ENCODE data around the gene TMEM109. TPM values are rescaled to one million over a fixed set of nuclear protein-coding genes. Genes with fewer than 3 reads are reported as not detected.

The TMEM109 gene
- total and polyA plus RNA-seq, 2 of the 8 experiments (the other 6 are each of a cell fraction or from before 2014, with no cell fraction given) = 27.3 to 30.3 TPM

DNA sequence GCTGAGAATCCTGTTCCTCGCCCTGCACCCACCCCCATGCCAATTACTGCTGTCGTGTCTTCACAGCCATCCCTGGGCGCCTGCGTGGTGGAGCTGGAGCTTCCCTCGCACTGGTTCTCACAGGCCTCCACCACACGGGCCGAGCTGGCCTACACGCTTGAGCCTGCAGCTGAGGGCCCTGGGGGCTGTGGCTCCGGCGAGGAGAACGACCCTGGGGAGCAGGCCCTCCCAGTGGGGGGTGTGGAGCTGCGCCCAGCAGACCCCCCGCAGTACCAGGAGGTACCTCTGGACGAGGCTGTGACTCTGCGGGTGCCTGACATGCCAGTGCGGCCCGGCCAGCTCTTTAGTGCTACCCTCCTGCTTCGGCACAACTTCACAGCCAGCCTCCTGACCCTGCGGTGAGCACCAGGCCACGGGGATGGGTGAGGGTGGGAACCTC is 14.6 kb downstream of the TMEM109 start:
- no peaks in the 10 kb centered on the region for H3K9me3 ChIP-seq (ENCODE audit: insufficient read depth in 2 of 2, low read depth in 1 of 2, low read length in 1 of 2)
- H3K27ac ChIP-seq (ENCODE audit: low read depth, low read length) = no peak overlapping the region
- H3K79me2 ChIP-seq (ENCODE audit: control insufficient read depth in 1 of 2, insufficient read depth in 2 of 2, low read length in 2 of 2) = no peaks in the 10 kb centered on the region
- no peak overlapping the region for H4K8ac ChIP-seq (ENCODE audit: extremely low read depth, insufficient read depth, low read length)
- H4K5ac ChIP-seq (ENCODE audit: insufficient read length, low read depth, low read length) = no peak overlapping the region
- no peak overlapping the region for H3K23ac ChIP-seq (ENCODE audit: insufficient read length)
- no peak overlapping the region for H3K14ac ChIP-seq (ENCODE audit: insufficient read length)
- no peak overlapping the region for H2BK120ac ChIP-seq (replicated peaks; ENCODE audit: low read depth, low read length)
- no peak overlapping the region for H3K4me2 ChIP-seq (ENCODE audit: insufficient read depth in 1 of 2, low read depth in 2 of 2, low read length in 2 of 2)
- H3K4me1 ChIP-seq (replicated peaks in 1 of 4; ENCODE audit: control insufficient read depth in 3 of 4, insufficient read depth in 4 of 4, low read length in 3 of 4) = peaks cover 5 to 14% (median 6%) of the 10 kb centered on the region in 4 experiments; a peak in 6 of 7 replicates
- no peak overlapping the region for H2BK12ac ChIP-seq (ENCODE audit: low read depth, low read length)
- H2AFZ ChIP-seq (ENCODE audit: low read length) = no peak overlapping the region
- CTCF ChIA-PET (ENCODE audit: partially characterized antibody) = interaction anchor here (0.9 to 1.9 kb wide), 3 partner anchors 10 to 97 kb away, joined by 3 to 9 read pairs (median 3); no protein-coding TSS in a partner anchor
- H3K18ac ChIP-seq (ENCODE audit: extremely low read depth, low read length) = no peak overlapping the region
- H3K9ac ChIP-seq (replicated peaks in 1 of 4; ENCODE audit: extremely low read depth in 1 of 4, low read depth in 3 of 4, low read length in 3 of 4) = no peak overlapping the region
- FAIRE-seq (no peak), DNase-seq (ENCODE audit: low read depth in 1 of 2, low spot score in 2 of 2) (no peak)
- H3K27me3 ChIP-seq (replicated peaks in 1 of 4; ENCODE audit: control insufficient read depth in 3 of 4, extremely low read depth in 1 of 4, insufficient read depth in 3 of 4, low read length in 3 of 4) = peaks cover 0 to 3% (median 0%) of the 10 kb centered on the region in 4 experiments; a peak in 1 of 7 replicates
- H2BK20ac ChIP-seq (ENCODE audit: low read length) = no peak overlapping the region
- H3K56ac ChIP-seq (replicated peaks; ENCODE audit: insufficient read length, low read depth, low read length) = no peak overlapping the region
- POLR2A ChIA-PET (ENCODE audit: partially characterized antibody) = interaction anchor here (1.4 kb wide), 2 partner anchors 12 to 17 kb away, joined by 3 to 4 read pairs; no protein-coding TSS in a partner anchor
- no peak overlapping the region for H2BK5ac ChIP-seq (ENCODE audit: low read depth, low read length)
- peaks cover 11% of the 10 kb centered on the region; the same call in 1 of the 2 replicates for H3K23me2 ChIP-seq (ENCODE audit: low read depth, low read length)
- H3K79me1 ChIP-seq (ENCODE audit: low read depth, low read length) = peaks cover 11% of the 10 kb centered on the region
- WGBS, 2 experiments (ENCODE audit: extremely low coverage in 1 of 2, insufficient coverage in 1 of 2, insufficient read length in 1 of 2, insufficient replicate concordance in 2 of 2, low coverage in 1 of 2, low lambda C conversion rate in 2 of 2, missing lambda C conversion rate in 1 of 2) = 88% methylated on average over 20 of the region's 20 CpGs; no CpG with 5 or more reads in 1 of the 2 experiments
- no peak overlapping the region for H2BK15ac ChIP-seq (ENCODE audit: low read length)
- peaks cover 6 to 12% of the 10 kb centered on the region in 2 experiments for H4K20me1 ChIP-seq (replicated peaks in 1 of 2; ENCODE audit: control insufficient read depth in 1 of 2, insufficient read depth in 2 of 2, low read length in 2 of 2)
- H3K4ac ChIP-seq (replicated peaks; ENCODE audit: insufficient read length, low read depth, low read length) = no peak overlapping the region
- H3K4me3 ChIP-seq (ENCODE audit: extremely low read depth in 1 of 4, insufficient read depth in 2 of 4, low read depth in 3 of 4, low read length in 4 of 4) = no peak overlapping the region
- H2AK5ac ChIP-seq (ENCODE audit: low read depth, low read length) = no peak overlapping the region
- peaks cover 10 to 48% (median 24%) of the 10 kb centered on the region in 4 experiments; a peak in 7 of 8 replicates for H3K36me3 ChIP-seq (ENCODE audit: control insufficient read depth in 2 of 4, insufficient read depth in 4 of 4, low read length in 3 of 4)
- H4K91ac ChIP-seq (replicated peaks; ENCODE audit: insufficient read length, low read length) = no peak overlapping the region
- no peak for TF ChIP-seq KDM1A (IDR thresholded peaks at IDR 0.05; ENCODE audit: borderline replicate concordance, low read length)
- TF ChIP-seq SIRT6 (IDR thresholded peaks at IDR 0.05; ENCODE audit: low read length) = no peak
- no peak for TF ChIP-seq POLR2AphosphoS5 (IDR thresholded peaks at IDR 0.05; ENCODE audit: low read depth, low read length)
- no peak for TF ChIP-seq POLR2A (IDR thresholded peaks at IDR 0.05; ENCODE audit: control extremely low read depth in 1 of 2, low read depth in 2 of 2, low read length in 2 of 2)
- no peak for TF ChIP-seq POU5F1 (IDR thresholded peaks at IDR 0.05; ENCODE audit: low read depth, low read length)
